ENCODE results near the gene PPP2R3A. TPM values are rescaled to one million over a fixed set of nuclear protein-coding genes. Genes with fewer than 3 reads are reported as not detected.
"Not testable (repeated sequence)": the region's sequence is repeated elsewhere in the genome, so short reads cannot be mapped to it uniquely, and the experiment has no call there.

Gene PPP2R3A
- polyA plus RNA-seq, 1 experiment = 26.6 TPM

GRCh38 chr3:136189043-136189442 is 223.5 kb downstream of the PPP2R3A start:
- ChIA-PET CTCF (interaction anchor here (1.2 kb wide), 1 partner anchor 563 kb away, joined by 8 read pairs; the partner anchor contains the start of gene STAG1), POLR2A (interaction anchor here (0.6 kb wide), 1 partner anchor 110 kb away, joined by 3 read pairs; no protein-coding TSS in a partner anchor)
- Histone ChIP-seq H3K4me3 (ENCODE audit: low read depth, low read length) (no peak overlapping the region), H3K27me3 (ENCODE audit: control insufficient read depth, insufficient read depth, low read length) (no peaks in the 10 kb centered on the region), H3K27ac (ENCODE audit: low read depth, low read length) (no peak overlapping the region), H3K9me3 (ENCODE audit: control insufficient read depth, insufficient read depth, low read length) (no peaks in the 10 kb centered on the region; the same call in 1 of the 2 replicates)
- no peak for TF ChIP-seq CTCF (IDR thresholded peaks at IDR 0.05; ENCODE audit: low read depth, low read length)
- no peak for DNase-seq (ENCODE audit: low read depth, low spot score)

DNA sequence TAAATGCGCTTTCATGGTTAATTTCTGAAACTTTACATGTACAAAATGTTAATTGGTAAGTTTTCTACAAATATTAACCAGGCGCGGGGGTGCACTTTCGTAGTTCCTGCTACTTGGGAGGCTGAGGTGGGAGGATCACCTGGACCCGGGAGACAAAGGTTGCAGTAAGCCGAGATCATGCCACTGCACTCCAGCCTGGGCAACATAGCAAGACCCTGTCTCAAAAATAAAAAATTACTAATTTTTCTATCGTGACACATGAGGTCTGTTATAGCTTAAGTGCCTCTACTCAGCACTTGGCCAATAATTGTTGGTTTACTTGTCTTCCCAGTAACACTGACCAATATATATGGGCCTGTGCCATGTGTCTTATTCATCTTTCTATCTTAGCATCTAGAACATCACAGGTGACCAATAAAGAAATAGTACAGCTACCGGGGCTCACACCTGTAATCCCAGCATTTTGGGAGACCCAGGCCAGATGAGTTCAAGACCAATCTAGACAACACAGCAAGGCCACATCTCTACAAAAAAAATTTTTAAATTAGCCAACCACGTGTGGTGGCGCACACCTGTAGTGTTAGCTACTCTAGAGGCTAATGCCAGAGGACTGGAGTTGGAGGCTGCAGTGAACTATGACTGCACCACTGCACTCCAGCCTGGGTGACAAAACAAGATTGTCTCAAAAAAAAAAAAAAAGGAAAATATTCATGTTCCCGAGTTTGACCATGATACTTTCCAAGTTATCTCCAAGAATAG is 224.5 kb downstream of the PPP2R3A start:
- ChIA-PET POLR2A (no interaction called here), CTCF (interaction anchor here (0.7 to 1.0 kb wide), 3 partner anchors 8 to 116 kb away, joined by 3 to 4 read pairs (median 4); no protein-coding TSS in a partner anchor)
- Histone ChIP-seq H3K27ac (ENCODE audit: low read depth, low read length) (no peak overlapping the region), H3K9me3 (ENCODE audit: control insufficient read depth, insufficient read depth, low read length) (no peaks in the 10 kb centered on the region; the same call in 1 of the 2 replicates), H3K27me3 (ENCODE audit: control insufficient read depth, insufficient read depth, low read length) (no peaks in the 10 kb centered on the region), H3K4me3 (ENCODE audit: low read depth, low read length) (no peak overlapping the region)
- TF ChIP-seq CTCF (IDR thresholded peaks at IDR 0.05; ENCODE audit: low read depth, low read length) = no peak
- no peak for DNase-seq (ENCODE audit: low read depth, low spot score)

DNA sequence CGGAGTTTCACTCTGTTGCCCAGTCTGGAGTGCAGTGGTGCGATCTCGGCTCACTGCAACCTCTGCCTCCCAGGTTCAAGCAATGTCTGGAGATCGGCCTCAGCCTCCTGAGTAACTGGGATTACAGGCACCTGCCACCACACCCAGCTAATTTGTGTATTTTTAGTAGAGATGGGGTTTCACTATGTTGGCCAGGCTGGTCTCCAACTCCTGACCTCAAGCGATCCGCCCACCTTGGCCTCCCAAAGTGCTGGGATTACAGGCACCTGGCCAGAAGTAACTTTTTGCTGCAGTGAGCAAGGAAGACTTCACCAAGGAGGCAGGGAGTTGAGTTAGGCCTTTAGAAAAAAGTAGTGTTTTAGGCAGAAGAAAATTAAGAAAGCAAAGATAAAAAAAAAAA is 226.7 kb downstream of the PPP2R3A start:
- not testable (repeated sequence) for DNase-seq (ENCODE audit: low read depth, low spot score); H3K9me3 ChIP-seq (ENCODE audit: control insufficient read depth, insufficient read depth, low read length); H3K27me3 ChIP-seq (ENCODE audit: control insufficient read depth, insufficient read depth, low read length); H3K27ac ChIP-seq (ENCODE audit: low read depth, low read length)
- CTCF ChIA-PET = interaction anchor here (0.8 kb wide), 1 partner anchor 116 kb away, joined by 3 read pairs; no protein-coding TSS in a partner anchor
- H3K4me3 ChIP-seq (ENCODE audit: low read depth, low read length) = peak overlapping the region; percentile 90
- POLR2A ChIA-PET = interaction anchor here (0.6 to 3.2 kb wide), 2 partner anchors 10 to 561 kb away, joined by 4 to 14 read pairs; partner anchors contain the start of gene STAG1

- Histone ChIP-seq H3K9me3 (ENCODE audit: control insufficient read depth, insufficient read depth, low read length) (no peaks in the 10 kb centered on the region; the same call in 1 of the 2 replicates), H3K4me3 (ENCODE audit: low read depth, low read length) (peak overlapping the region; percentile 90), H3K27me3 (ENCODE audit: control insufficient read depth, insufficient read depth, low read length) (no peaks in the 10 kb centered on the region), H3K27ac (ENCODE audit: low read depth, low read length) (no peak overlapping the region)
- no peak for TF ChIP-seq CTCF (IDR thresholded peaks at IDR 0.05; ENCODE audit: low read depth, low read length)
- DNase-seq (ENCODE audit: low read depth, low spot score) = no peak
- ChIA-PET POLR2A (interaction anchor here (0.6 to 3.2 kb wide), 3 partner anchors 10 to 560 kb away, joined by 3 to 14 read pairs (median 4); partner anchors contain the start of gene STAG1), CTCF (interaction anchor here (0.7 to 1.0 kb wide), 6 partner anchors 12 to 567 kb away, joined by 3 to 5 read pairs (median 4); partner anchors contain the start of gene STAG1)
Measured at GRCh38 chr3:136192831-136193230, 227.3 kb downstream of the PPP2R3A start.

- ChIA-PET POLR2A (interaction anchor here (0.7 to 3.2 kb wide), 2 partner anchors 46 to 559 kb away, joined by 3 to 14 read pairs; partner anchors contain the start of gene STAG1), CTCF (interaction anchor here (0.6 to 1.0 kb wide), 8 partner anchors 12 to 820 kb away, joined by 3 to 9 read pairs (median 4); partner anchors contain the start of gene STAG1)
- no peak for TF ChIP-seq CTCF (IDR thresholded peaks at IDR 0.05; ENCODE audit: low read depth, low read length)
- Histone ChIP-seq H3K4me3 (ENCODE audit: low read depth, low read length) (peak overlapping the region; percentile 90), H3K27ac (ENCODE audit: low read depth, low read length) (no peak overlapping the region), H3K27me3 (ENCODE audit: control insufficient read depth, insufficient read depth, low read length) (no peaks in the 10 kb centered on the region), H3K9me3 (ENCODE audit: control insufficient read depth, insufficient read depth, low read length) (peaks cover under 1% of the 10 kb centered on the region)
- no peak for DNase-seq (ENCODE audit: low read depth, low spot score)
Measured at GRCh38 chr3:136193278-136194054, 227.9 kb downstream of the PPP2R3A start.
